ENCODE data around the gene CAB39L.

The CAB39L gene

GRCh38 chr13:49353908-49354307 is 90.0 kb downstream of the CAB39L start:
- Histone ChIP-seq H3K4me1 (no peaks in the 10 kb centered on the region), H3K79me2 (no peaks in the 10 kb centered on the region), H3K9ac (no peak overlapping the region), H3K4me2 (ENCODE audit: low read length) (no peak overlapping the region), H3K4me3 (ENCODE audit: low read depth, low read length) (no peak overlapping the region), H2AFZ (no peak overlapping the region), H3K9me3 (ENCODE audit: control insufficient read depth, low read length) (no peaks in the 10 kb centered on the region), H3K27me3 (ENCODE audit: control insufficient read depth, insufficient read depth, low read length) (no peaks in the 10 kb centered on the region), H3K27ac (no peak overlapping the region), H3K36me3 (ENCODE audit: control insufficient read depth, insufficient read depth, low read length) (no peaks in the 10 kb centered on the region)
- TF ChIP-seq CTCF (IDR thresholded peaks at IDR 0.05) = no peak

- Histone ChIP-seq H3K79me2 (no peaks in the 10 kb centered on the region), H3K9ac (no peak overlapping the region), H3K36me3 (ENCODE audit: control insufficient read depth, insufficient read depth, low read length) (no peaks in the 10 kb centered on the region), H3K27ac (no peak overlapping the region), H3K9me3 (ENCODE audit: control insufficient read depth, low read length) (no peaks in the 10 kb centered on the region), H2AFZ (no peak overlapping the region), H3K4me2 (ENCODE audit: low read length) (no peak overlapping the region), H3K4me1 (no peaks in the 10 kb centered on the region), H3K27me3 (ENCODE audit: control insufficient read depth, insufficient read depth, low read length) (no peaks in the 10 kb centered on the region), H3K4me3 (ENCODE audit: low read depth, low read length) (no peak overlapping the region)
- no peak for TF ChIP-seq CTCF (IDR thresholded peaks at IDR 0.05)
Observed at GRCh38 chr13:49351871-49352270, 92.0 kb downstream of the CAB39L start.

- Histone ChIP-seq H3K27ac (no peak overlapping the region), H3K4me1 (no peaks in the 10 kb centered on the region), H3K4me2 (ENCODE audit: low read length) (no peak overlapping the region), H3K36me3 (ENCODE audit: control insufficient read depth, insufficient read depth, low read length) (no peaks in the 10 kb centered on the region), H2AFZ (no peak overlapping the region), H3K4me3 (ENCODE audit: low read depth, low read length) (no peak overlapping the region), H3K9ac (no peak overlapping the region), H3K79me2 (no peaks in the 10 kb centered on the region), H3K9me3 (ENCODE audit: control insufficient read depth, low read length) (no peaks in the 10 kb centered on the region), H3K27me3 (ENCODE audit: control insufficient read depth, insufficient read depth, low read length) (no peaks in the 10 kb centered on the region)
- TF ChIP-seq CTCF (IDR thresholded peaks at IDR 0.05) = no peak
Observed at GRCh38 chr13:49348751-49349150, 95.1 kb downstream of the CAB39L start.

GRCh38 chr13:49347650-49348385 is 96.0 kb downstream of the CAB39L start:
- no peak for TF ChIP-seq CTCF (IDR thresholded peaks at IDR 0.05)
- no peaks in the 10 kb centered on the region for H3K27me3 ChIP-seq (ENCODE audit: control insufficient read depth, insufficient read depth, low read length)
- no peaks in the 10 kb centered on the region for H3K79me2 ChIP-seq
- no peaks in the 10 kb centered on the region for H3K4me1 ChIP-seq
- H3K9ac ChIP-seq = no peak overlapping the region
- no peak overlapping the region for H3K4me3 ChIP-seq (ENCODE audit: low read depth, low read length)
- no peak overlapping the region for H2AFZ ChIP-seq
- H3K9me3 ChIP-seq (ENCODE audit: control insufficient read depth, low read length) = no peaks in the 10 kb centered on the region
- H3K36me3 ChIP-seq (ENCODE audit: control insufficient read depth, insufficient read depth, low read length) = no peaks in the 10 kb centered on the region
- no peak overlapping the region for H3K4me2 ChIP-seq (ENCODE audit: low read length)
- no peak overlapping the region for H3K27ac ChIP-seq

GRCh38 chr13:49346460-49346859 is 97.4 kb downstream of the CAB39L start:
- H3K4me3 ChIP-seq (ENCODE audit: low read depth, low read length) = no peak overlapping the region
- H3K9me3 ChIP-seq (ENCODE audit: control insufficient read depth, low read length) = no peaks in the 10 kb centered on the region
- H3K4me2 ChIP-seq (ENCODE audit: low read length) = no peak overlapping the region
- H3K9ac ChIP-seq = no peak overlapping the region
- no peak overlapping the region for H3K27ac ChIP-seq
- H2AFZ ChIP-seq = no peak overlapping the region
- TF ChIP-seq CTCF (IDR thresholded peaks at IDR 0.05) = no peak
- no peaks in the 10 kb centered on the region for H3K36me3 ChIP-seq (ENCODE audit: control insufficient read depth, insufficient read depth, low read length)
- H3K79me2 ChIP-seq = no peaks in the 10 kb centered on the region
- H3K27me3 ChIP-seq (ENCODE audit: control insufficient read depth, insufficient read depth, low read length) = no peaks in the 10 kb centered on the region
- H3K4me1 ChIP-seq = no peaks in the 10 kb centered on the region
